GM12878 (cell line): ENCODE measurements around the gene FRZB. TPM values are rescaled to one million over a fixed set of nuclear protein-coding genes. Genes with fewer than 3 reads are reported as not detected.

Experiments used
- ATAC-seq: fragments of 200-7000 bp; cut with Tn5 transposase; 3 replicates; pipeline ENCODE4 v1.9.1; 2020; ENCODE audit warnings: mild to moderate bottlenecking, moderate library complexity
- BruUV-seq: library from RNA; stranded (reverse); fragments of 400-500 nt; replicated peaks from 2 replicates; lab custom pipeline; 2021; lab: Mats Ljungman, UMichigan
- CTCF ChIA-PET: fragments of 300-600 bp; sonication (Branson Sonifier 250); formaldehyde crosslinking; extraction: SDS; loops from one replicate; lab custom pipeline; 2021; ENCODE audit warnings: inconsistent platforms; lab: Yijun Ruan, JAX
- POLR2A ChIA-PET: fragments of 350-600 bp; formaldehyde crosslinking; extraction: SDS; loops from one replicate; lab custom pipeline; 2021; ENCODE audit warnings: inconsistent platforms; lab: Charles Lee
- RAD21 ChIA-PET: fragments of 300-600 bp; sonication (Branson Sonifier 250); formaldehyde crosslinking; loops from one replicate; lab custom pipeline; 2023; ENCODE audit warnings: antibody characterized with exemption; ENCODE audit not compliant: unreplicated experiment; lab: Charles Lee
- SMC1A ChIA-PET: fragments of 300-600 bp; sonication (Branson Sonifier 250); formaldehyde crosslinking; loops from one replicate; lab custom pipeline; 2023; ENCODE audit not compliant: unreplicated experiment, uncharacterized antibody; lab: Charles Lee
- DNase-seq: peaks from one replicate; pipeline ENCODE4 v3.0.0-alpha.2; 2011; ENCODE audit warnings: low read depth, low spot score
- FAIRE-seq: peaks from 3 replicates; lab custom pipeline; 2011; peaks lifted over from hg19 to GRCh38; lab: Jason Lieb, UNC
- H2AFZ ChIP-seq: 2 replicates; pipeline ENCODE4 v1.6.0; 2011; ENCODE audit warnings: low read depth, low read length, control low read depth; ENCODE audit not compliant: control insufficient read depth
- H3K27ac ChIP-seq: 2 replicates; pipeline ENCODE4 v1.5.1; 2011; ENCODE audit warnings: control low read depth; ENCODE audit not compliant: control insufficient read depth, insufficient read depth
- H3K27me3 ChIP-seq, 2 experiments: replicated peaks in 1 of 2; 2 replicates each; pipeline versions ENCODE4 v1.6.0 to v1.6.1; 2011; ENCODE audit warnings: low read length in 1 of 2; ENCODE audit not compliant: control insufficient read depth in 2 of 2, insufficient read depth in 2 of 2
- H3K36me3 ChIP-seq, 2 experiments: 2 replicates each; pipeline ENCODE4 v1.5.1; 2011; ENCODE audit warnings: low read length in 1 of 2; ENCODE audit not compliant: control insufficient read depth in 2 of 2, insufficient read depth in 2 of 2
- H3K4me1 ChIP-seq: 2 replicates; pipeline ENCODE4 v1.6.1; 2011; ENCODE audit warnings: mild to moderate bottlenecking, low read length, moderate library complexity, mixed read lengths; ENCODE audit not compliant: control insufficient read depth, insufficient read depth
- H3K4me2 ChIP-seq: 2 replicates; pipeline ENCODE4 v1.6.0; 2011; ENCODE audit warnings: control low read depth; ENCODE audit not compliant: control insufficient read depth, insufficient read depth
- H3K4me3 ChIP-seq: fragments of 200-600 bp; sonication (generic); 2 replicates; pipeline ENCODE4 v1.5.1; 2016
- H3K79me2 ChIP-seq: 2 replicates; pipeline ENCODE4 v1.6.0; 2011; ENCODE audit warnings: low read length; ENCODE audit not compliant: control insufficient read depth, insufficient read depth
- H3K9ac ChIP-seq: 2 replicates; pipeline ENCODE4 v1.8.0; 2011; ENCODE audit warnings: low read length, control low read depth, mixed read lengths; ENCODE audit not compliant: control insufficient read depth, insufficient read depth
- H3K9me3 ChIP-seq: replicated peaks from 3 replicates; pipeline ENCODE4 v1.5.1; 2011; ENCODE audit warnings: mild to moderate bottlenecking, low read length; ENCODE audit not compliant: control insufficient read depth, insufficient read depth
- H4K20me1 ChIP-seq: 2 replicates; pipeline ENCODE4 v1.6.0; 2011; ENCODE audit not compliant: control insufficient read depth, insufficient read depth
- KLF5 ChIP-seq: fragments of 450-650 bp; IDR thresholded peaks from 2 replicates; pipeline ENCODE4 v1.6.1; 2014; ENCODE audit warnings: mild to moderate bottlenecking; ENCODE audit not compliant: partially characterized antibody
- SREBF1 ChIP-seq: IDR thresholded peaks from 2 replicates; pipeline ENCODE4 v1.6.1; 2012; ENCODE audit warnings: mild to moderate bottlenecking, low read length
- SUZ12 ChIP-seq: fragments of 200-600 bp; sonication (generic); IDR thresholded peaks from one replicate; pipeline ENCODE4 v1.6.1; 2018; ENCODE audit warnings: antibody characterized with exemption, mild to moderate bottlenecking; ENCODE audit not compliant: unreplicated experiment
- ZNF687 ChIP-seq: fragments of 450-650 bp; IDR thresholded peaks from 2 replicates; pipeline ENCODE4 v1.6.1; 2017; ENCODE audit warnings: mild to moderate bottlenecking, moderate library complexity
- WGBS: methylation state at CpG from one replicate; pipeline ENCODE4 v1.1.6; 2016; ENCODE audit warnings: low lambda C conversion rate; ENCODE audit not compliant: insufficient replicate concordance, insufficient coverage; ENCODE audit errors: missing lambda C conversion rate; 5-methylcytosine and 5-hydroxymethylcytosine counted together
- in situ Hi-C: fragments of 300-500 bp; cut with MboI; formaldehyde crosslinking; loops from 9 replicates; pipeline ENCODE4 v1.14.3; 2018; ENCODE audit warnings: mixed read lengths
- intact Hi-C: fragments of 100-400 bp; cut with micrococcal nuclease; formaldehyde crosslinking; loops from one replicate; pipeline ENCODE4 v1.14.2; 2022; ENCODE audit not compliant: unreplicated experiment
- polyA plus RNA-seq, 11 experiments: library from polyadenylated mRNA; depleted of rRNA in 4 of 11; unstranded in 6 of 11; stranded (reverse) in 5 of 11; fragments of >200 nt; fragmentation: Nextera tagmentation in 4 of 11; fragmentation: Illumina TruSeq in 1 of 11; extraction: Ambion mirVana in 4 of 11; extraction: Trizol in 1 of 11; gene quantifications; 1 replicate in 1 of 11; 2 replicates in 10 of 11; pipeline versions ENCODE4 v1.2.1 to v1.2.3, GENCODE V29; 2011 to 2016; ENCODE audit warnings: inconsistent platforms in 2 of 11, missing spikeins in 2 of 11, low read depth in 1 of 11
- total RNA-seq, 4 experiments: library from RNA; depleted of rRNA in 3 of 4; stranded (reverse); fragments of >200 nt in 3 of 4; fragmentation: Illumina TruSeq in 1 of 4; extraction: Trizol in 1 of 4; gene quantifications; 2 replicates each; pipeline versions ENCODE4 v1.2.1 to v1.2.3, GENCODE V29; 2013 to 2021

The FRZB gene
- total and polyA plus RNA-seq, 10 of the 15 experiments (the other 5 are each of a cell fraction or from before 2014, with no cell fraction given) = 0.03 TPM; not detected in 9

- FAIRE-seq (no peak), ATAC-seq (no peak), DNase-seq (no peak)
- H4K20me1 ChIP-seq = no peaks in the 10 kb centered on the region
- H3K4me1 ChIP-seq = no peaks in the 10 kb centered on the region
- 29% methylated on average over 1 of the region's 1 CpG for WGBS
- no TSS peak for BruUV-seq
- no peaks in the 10 kb centered on the region for H3K79me2 ChIP-seq
- H3K27me3 ChIP-seq = no peaks in the 10 kb centered on the region; a peak in 1 of 4 replicates
- H3K9ac ChIP-seq = no peak overlapping the region
- intact Hi-C loops = no loop called here
- H3K4me2 ChIP-seq = no peak overlapping the region
- POLR2A ChIA-PET = no interaction called here
- no peak overlapping the region for H2AFZ ChIP-seq
- SMC1A ChIA-PET = no interaction called here
- no peak overlapping the region for H3K4me3 ChIP-seq
- no peak for TF ChIP-seq SUZ12
- H3K27ac ChIP-seq = no peak overlapping the region
- in situ Hi-C loops = no loop called here
- RAD21 ChIA-PET = no interaction called here
- CTCF ChIA-PET = no interaction called here
- H3K36me3 ChIP-seq = no peaks in the 10 kb centered on the region
- H3K9me3 ChIP-seq = no peaks in the 10 kb centered on the region
Measured at GRCh38 chr2:182834293-182834692, 32.1 kb downstream of the FRZB start.

- no peak for TF ChIP-seq SREBF1
- no peak for TF ChIP-seq KLF5
- no peak for TF ChIP-seq ZNF687
- ATAC-seq (no peak), FAIRE-seq (no peak), DNase-seq (no peak)
- no peaks in the 10 kb centered on the region for H4K20me1 ChIP-seq
- in situ Hi-C loops (no loop called here), intact Hi-C loops (no loop called here)
- RAD21 ChIA-PET = no interaction called here
- peaks cover 0 to 2% of the 10 kb centered on the region in 2 experiments; a peak in 1 of 4 replicates for H3K27me3 ChIP-seq
- no peak overlapping the region for H3K9ac ChIP-seq
- no peaks in the 10 kb centered on the region for H3K4me1 ChIP-seq
- no peak overlapping the region for H3K4me2 ChIP-seq
- CTCF ChIA-PET = no interaction called here
- no peaks in the 10 kb centered on the region for H3K9me3 ChIP-seq
- WGBS = 45% methylated on average over 9 of the region's 9 CpGs
- no TSS peak for BruUV-seq
- H3K36me3 ChIP-seq = no peaks in the 10 kb centered on the region
- no peak overlapping the region for H2AFZ ChIP-seq
- POLR2A ChIA-PET = no interaction called here
- no peaks in the 10 kb centered on the region for H3K79me2 ChIP-seq
- no peak overlapping the region for H3K4me3 ChIP-seq
- no peak overlapping the region for H3K27ac ChIP-seq
- SMC1A ChIA-PET = interaction anchor here (1.2 kb wide), 1 partner anchor 13 kb away, joined by 3 read pairs; no protein-coding TSS in a partner anchor
Measured at GRCh38 chr2:182833084-182833854, 33.2 kb downstream of the FRZB start.
